Heart left ventricle (tissue), 13 donors: ENCODE data around the gene RHCG.

ENCODE experiments used
- CTCF ChIP-seq, 12 donors: fragments of 200-600 bp; sonication (generic) in 4 of 12; IDR thresholded peaks; one replicate each; pipeline versions ENCODE4 v1.5.0 to v1.8.0; 2018 to 2022; ENCODE audit warnings: antibody characterized with exemption in 12 of 12, mild to moderate bottlenecking in 5 of 12
- POLR2A ChIP-seq, 2 donors: fragments of 450-650 bp; IDR thresholded peaks; one replicate each; pipeline ENCODE4 v1.6.1; 2017; ENCODE audit warnings: antibody characterized with exemption in 2 of 2, mild to moderate bottlenecking in 2 of 2, moderate library complexity in 2 of 2
- donor health status: ischemic (EF 13 %, LVEDD 7.1; RV severe dilation, severe dysfunction).
- donor health status: DM: no; HTN: yes; CAD: no.
- donor health status: DM: no; HTN: no; CAD: no.
- donor health status: ischemic (EF 25% LVEDD 6.9; RV normal size, moderate dysfunction).
- donor health status: ischemic (EF 25% LVEDD 5.7; RV mildly dilated, moderate dysfunction).
- donor health status: ischemic (EF 35%, LVEDD 5.7; RV mildly dilated, moderate dysfunction).
- donor health status: nonischemic (EF 11% LVEDD 7.7; RV severe dilation, severe dysfunction).
- donor health status: DM: yes; HTN: yes; CAD: no.
- donor health status: PGD.
- donor health status: ischemic (EF 29% LVEDD 5.4; RV normal size, mild dysfunction).
- donor health status: nonischemic (EF 23%, LVEDD 6.1; RV moderate dilation, normal function).

DNA sequence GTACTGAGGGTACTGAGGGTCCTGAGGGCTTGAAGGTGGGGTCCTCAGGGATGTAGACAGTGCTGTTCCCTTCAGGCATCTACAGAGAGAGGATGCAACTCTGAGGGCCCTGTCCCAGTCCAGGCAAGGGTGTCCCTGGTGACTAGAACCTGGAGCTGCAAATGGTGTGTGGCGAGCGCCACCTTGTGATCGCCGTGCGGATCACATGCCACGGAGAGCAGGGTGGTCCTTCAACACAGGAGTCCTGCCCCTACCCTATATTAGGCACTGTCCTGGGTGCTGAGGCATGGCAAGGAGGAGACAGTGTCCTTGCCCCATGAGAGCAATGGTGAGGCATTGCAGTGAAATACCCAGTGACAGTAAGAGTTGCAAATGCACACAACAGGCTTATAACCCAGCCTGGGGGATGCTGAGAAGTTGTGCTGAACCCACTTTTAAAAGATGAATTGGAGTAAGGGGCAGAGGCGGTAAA lies 23.6 kb downstream of the RHCG start:
- TF ChIP-seq CTCF (IDR thresholded peaks at IDR 0.05) (peak; percentile 35 to 66 (median 51)), POLR2A (IDR thresholded peaks at IDR 0.05) (no peak)
